Measurements from ENCODE around the gene GATAD2A.

- TF ChIP-seq CTCF (IDR thresholded peaks at IDR 0.05) (no peak), EP300 (IDR thresholded peaks at IDR 0.05) (no peak)
These were observed 52.2 kb downstream of the GATAD2A start for GRCh38 chr19:19457671-19458070.

All from esophagus muscularis mucosa (tissue), 3 donors.